Duodenal mucosa (tissue), 2 donors: ENCODE data around the gene DCXR.
A peak's percentile ranks its signal among the peaks of the same experiment; 100 is the strongest.

Experiments used
- H3K27ac ChIP-seq: one replicate; pipeline ENCODE4 v1.7.0; 2013; ENCODE audit warnings: low read depth, low read length
- H3K27me3 ChIP-seq, 2 donors: one replicate each; pipeline ENCODE4 v1.7.0; 2013; ENCODE audit warnings: low read length in 2 of 2, control low read depth in 1 of 2; ENCODE audit not compliant: insufficient read depth in 2 of 2, control insufficient read depth in 1 of 2
- H3K36me3 ChIP-seq, 2 donors: one replicate each; pipeline ENCODE4 v1.7.0; 2013; ENCODE audit warnings: low read length in 2 of 2, control low read depth in 1 of 2; ENCODE audit not compliant: insufficient read depth in 2 of 2, control insufficient read depth in 1 of 2
- H3K4me1 ChIP-seq, 2 donors: one replicate each; pipeline ENCODE4 v1.7.0; 2013; ENCODE audit warnings: low read length in 2 of 2, control low read depth in 1 of 2; ENCODE audit not compliant: insufficient read depth in 2 of 2, control insufficient read depth in 1 of 2
- H3K4me3 ChIP-seq, 2 donors: one replicate each; pipeline ENCODE4 v1.7.0; 2013; ENCODE audit warnings: low read length in 2 of 2, low read depth in 1 of 2
- H3K9ac ChIP-seq, 2 donors: one replicate each; pipeline ENCODE4 v1.7.0; 2013; ENCODE audit warnings: low read length in 2 of 2, low read depth in 1 of 2
- H3K9me3 ChIP-seq, 2 donors: one replicate each; pipeline ENCODE4 v1.7.0; 2013; ENCODE audit warnings: low read length in 2 of 2, control low read depth in 1 of 2; ENCODE audit not compliant: control insufficient read depth in 1 of 2

Gene DCXR

DNA sequence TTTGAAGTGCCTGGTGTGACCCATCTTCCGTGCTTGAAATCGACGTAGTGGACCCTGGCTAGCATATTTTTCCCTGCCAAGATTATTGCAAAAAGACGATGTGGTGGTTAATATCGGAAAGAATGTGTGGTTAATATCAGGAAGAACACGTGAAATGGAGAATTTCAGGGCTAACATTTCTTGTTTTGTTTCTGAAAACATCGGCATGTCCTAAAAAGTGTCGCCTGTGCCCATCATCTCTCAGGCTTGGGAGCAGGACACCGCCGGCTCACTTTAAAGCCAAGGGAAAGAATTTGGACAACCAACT lies 345 bp upstream of the DCXR start:
- Histone ChIP-seq H3K9ac (peak overlapping the region in 1 of 2 donors; percentile 20), H3K9me3 (no peaks in the 10 kb centered on the region), H3K4me3 (peak overlapping the region; percentile 59 to 72), H3K4me1 (peaks cover 7 to 16% of the 10 kb centered on the region in 2 donors), H3K27ac (peak overlapping the region; percentile 97), H3K27me3 (no peaks in the 10 kb centered on the region), H3K36me3 (peaks cover 0 to 7% of the 10 kb centered on the region in 2 donors)

DNA sequence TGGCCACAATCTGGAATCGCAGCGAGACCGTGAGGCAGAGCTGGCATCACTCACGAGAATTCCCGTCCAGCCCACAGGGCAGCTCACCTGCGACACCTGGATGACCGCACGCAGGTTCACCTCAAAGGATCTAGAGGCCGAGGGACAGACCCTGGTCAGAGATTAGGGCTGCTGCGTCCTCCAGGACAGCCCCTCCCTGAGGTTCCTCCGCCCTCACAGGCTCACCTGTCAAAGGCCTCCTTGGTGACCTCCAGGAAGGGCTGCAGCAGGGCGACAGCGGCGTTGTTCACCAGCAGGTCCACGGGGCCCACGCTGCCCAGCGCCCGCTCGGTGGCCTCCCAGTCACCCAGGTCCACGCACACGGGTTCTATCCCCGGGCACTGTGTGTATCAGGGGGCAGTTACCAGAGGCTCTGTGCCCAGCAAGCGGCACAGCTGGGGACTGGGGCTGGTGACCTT lies 834 bp downstream of the DCXR start:
- Histone ChIP-seq H3K27me3 (no peaks in the 10 kb centered on the region), H3K9me3 (no peaks in the 10 kb centered on the region), H3K36me3 (peaks cover 0 to 7% of the 10 kb centered on the region in 2 donors), H3K4me1 (peaks cover 7 to 20% of the 10 kb centered on the region in 2 donors), H3K27ac (peak overlapping the region; percentile 97), H3K4me3 (peak overlapping the region; percentile 72 to 79), H3K9ac (peak overlapping the region; percentile 79 to 84)

DNA sequence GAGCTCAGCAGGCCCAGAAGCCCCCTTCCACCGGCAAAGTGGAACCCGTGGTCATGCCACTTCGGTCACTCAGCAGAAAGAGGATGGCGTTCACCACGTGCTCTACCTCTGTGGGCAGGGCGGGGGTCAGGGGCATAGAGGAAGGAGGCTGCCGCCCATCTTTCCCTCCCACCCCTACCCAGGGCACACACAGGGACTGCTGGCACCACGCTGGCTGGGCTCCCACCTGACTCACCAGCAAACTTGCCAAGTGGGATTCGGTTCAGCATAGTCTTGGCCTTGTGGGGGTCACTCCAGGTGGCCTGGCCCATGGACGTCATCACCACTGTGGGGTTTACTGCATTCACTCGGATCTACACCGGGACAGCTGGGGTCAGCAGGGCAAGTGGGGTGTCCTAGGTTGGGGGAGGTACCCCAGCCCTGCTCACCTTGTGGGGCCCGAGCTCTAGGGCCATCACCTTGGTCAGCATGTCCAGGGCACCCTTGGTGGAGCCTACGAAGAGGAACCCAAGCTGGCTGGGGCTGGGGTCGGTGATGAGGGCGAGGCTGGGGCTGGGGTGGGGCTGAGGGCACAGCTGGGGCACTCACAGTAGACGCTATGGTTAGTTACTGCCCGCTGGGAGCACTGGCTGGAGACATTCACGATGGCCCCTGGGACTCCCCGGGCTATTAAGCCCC lies 1.4 kb downstream of the DCXR start:
- Histone ChIP-seq H3K36me3 (peaks cover 0 to 7% of the 10 kb centered on the region in 2 donors), H3K4me3 (peak overlapping the region; percentile 72 to 79), H3K4me1 (peaks cover 7 to 20% of the 10 kb centered on the region in 2 donors), H3K9me3 (no peaks in the 10 kb centered on the region), H3K27ac (no peak overlapping the region), H3K9ac (peak overlapping the region; percentile 79 to 84), H3K27me3 (no peaks in the 10 kb centered on the region)

DNA sequence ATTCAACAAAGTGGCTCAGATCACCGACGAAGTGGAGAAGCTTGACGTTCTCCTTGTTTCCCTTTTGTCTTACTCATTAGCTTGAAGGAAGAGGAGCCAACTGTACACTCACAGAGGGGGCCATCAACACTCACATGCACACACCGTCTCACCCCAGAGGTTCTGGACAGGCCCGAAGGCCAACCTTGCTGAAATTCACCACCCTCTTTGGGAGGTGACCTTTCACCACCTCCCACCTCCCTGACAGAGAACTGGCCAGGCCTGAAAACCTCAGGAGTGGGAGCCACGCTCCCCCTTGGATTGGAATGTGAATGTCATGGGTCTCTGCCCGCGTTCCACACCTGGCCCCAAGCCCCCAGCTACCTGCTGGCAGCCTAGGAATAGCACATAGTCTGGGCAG lies 2.0 kb downstream of the DCXR start:
- peaks cover 7 to 22% of the 10 kb centered on the region in 2 donors for H3K4me1 ChIP-seq
- H3K9me3 ChIP-seq = no peaks in the 10 kb centered on the region
- H3K36me3 ChIP-seq = peaks cover 0 to 7% of the 10 kb centered on the region in 2 donors
- no peak overlapping the region for H3K9ac ChIP-seq
- no peak overlapping the region for H3K4me3 ChIP-seq
- no peaks in the 10 kb centered on the region for H3K27me3 ChIP-seq
- H3K27ac ChIP-seq = no peak overlapping the region

DNA sequence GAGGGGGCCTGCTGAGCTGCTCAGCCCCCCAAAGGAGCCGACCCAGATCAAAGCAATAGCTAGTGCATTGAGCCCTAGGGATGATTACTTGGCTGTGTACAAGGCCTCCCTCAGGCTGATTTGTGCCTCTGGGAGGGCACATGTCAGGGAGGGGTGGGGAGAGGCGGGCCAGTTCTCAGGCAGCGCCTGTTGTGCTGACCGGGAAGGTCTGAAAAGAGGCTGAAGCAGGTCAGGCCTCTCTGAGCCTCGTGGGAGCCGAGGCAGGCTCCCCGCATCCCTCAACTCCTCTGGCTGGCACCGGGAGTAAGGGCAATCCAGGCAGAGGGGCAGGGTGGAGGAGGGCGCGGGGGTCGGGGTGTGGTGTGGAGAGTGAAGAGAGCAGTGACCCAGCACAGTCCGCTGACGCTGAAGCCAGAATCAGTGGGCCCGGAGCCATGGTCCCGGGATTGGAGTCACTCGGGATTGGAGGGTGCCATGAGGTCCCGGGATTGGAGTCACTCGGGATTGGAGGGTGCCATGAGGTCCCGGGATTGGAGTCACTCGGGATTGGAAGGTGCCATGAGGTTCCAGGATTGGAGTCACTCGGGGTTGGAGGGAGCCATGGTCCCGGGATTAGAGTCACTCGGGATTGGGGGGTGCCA lies 3.0 kb downstream of the DCXR start:
- H3K36me3 ChIP-seq = peaks cover 0 to 7% of the 10 kb centered on the region in 2 donors
- no peaks in the 10 kb centered on the region for H3K27me3 ChIP-seq
- H3K4me3 ChIP-seq = no peak overlapping the region
- H3K4me1 ChIP-seq = peaks cover 14 to 30% of the 10 kb centered on the region in 2 donors
- H3K9ac ChIP-seq = no peak overlapping the region
- H3K9me3 ChIP-seq = no peaks in the 10 kb centered on the region
- H3K27ac ChIP-seq = no peak overlapping the region

DNA sequence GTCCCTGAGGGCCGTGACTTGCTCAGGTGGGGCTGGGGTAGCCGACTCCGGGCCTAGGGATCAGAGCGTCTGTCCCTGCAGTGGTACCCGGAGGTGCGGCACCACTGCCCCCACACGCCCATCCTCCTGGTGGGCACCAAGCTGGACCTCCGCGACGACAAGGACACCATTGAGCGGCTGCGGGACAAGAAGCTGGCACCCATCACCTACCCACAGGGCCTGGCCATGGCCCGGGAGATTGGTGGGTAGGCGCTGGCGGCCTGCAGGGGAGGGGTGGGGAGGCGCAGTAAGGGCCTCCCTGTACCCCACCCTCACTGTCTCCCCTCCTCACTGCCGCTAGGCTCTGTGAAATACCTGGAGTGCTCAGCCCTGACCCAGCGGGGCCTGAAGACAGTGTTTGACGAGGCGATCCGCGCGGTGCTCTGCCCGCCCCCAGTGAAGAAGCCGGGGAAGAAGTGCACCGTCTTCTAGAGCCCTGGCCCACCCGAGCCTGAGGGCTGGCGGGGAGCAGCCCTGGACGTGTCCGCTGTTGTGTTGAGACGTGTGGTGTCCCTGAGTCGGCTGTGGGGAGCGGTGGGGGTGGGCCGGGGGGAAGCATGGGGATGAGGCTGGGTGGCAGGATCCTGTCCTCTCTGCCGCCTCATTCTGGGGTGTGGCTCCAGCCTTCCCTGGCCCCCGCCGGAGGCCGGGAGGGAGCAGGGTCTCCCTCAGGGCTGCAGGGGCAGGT lies 4.0 kb downstream of the DCXR start:
- Histone ChIP-seq H3K36me3 (peaks cover 0 to 7% of the 10 kb centered on the region in 2 donors), H3K4me3 (no peak overlapping the region), H3K9ac (no peak overlapping the region), H3K9me3 (no peaks in the 10 kb centered on the region), H3K27me3 (no peaks in the 10 kb centered on the region), H3K27ac (no peak overlapping the region), H3K4me1 (peaks cover 14 to 30% of the 10 kb centered on the region in 2 donors)

DNA sequence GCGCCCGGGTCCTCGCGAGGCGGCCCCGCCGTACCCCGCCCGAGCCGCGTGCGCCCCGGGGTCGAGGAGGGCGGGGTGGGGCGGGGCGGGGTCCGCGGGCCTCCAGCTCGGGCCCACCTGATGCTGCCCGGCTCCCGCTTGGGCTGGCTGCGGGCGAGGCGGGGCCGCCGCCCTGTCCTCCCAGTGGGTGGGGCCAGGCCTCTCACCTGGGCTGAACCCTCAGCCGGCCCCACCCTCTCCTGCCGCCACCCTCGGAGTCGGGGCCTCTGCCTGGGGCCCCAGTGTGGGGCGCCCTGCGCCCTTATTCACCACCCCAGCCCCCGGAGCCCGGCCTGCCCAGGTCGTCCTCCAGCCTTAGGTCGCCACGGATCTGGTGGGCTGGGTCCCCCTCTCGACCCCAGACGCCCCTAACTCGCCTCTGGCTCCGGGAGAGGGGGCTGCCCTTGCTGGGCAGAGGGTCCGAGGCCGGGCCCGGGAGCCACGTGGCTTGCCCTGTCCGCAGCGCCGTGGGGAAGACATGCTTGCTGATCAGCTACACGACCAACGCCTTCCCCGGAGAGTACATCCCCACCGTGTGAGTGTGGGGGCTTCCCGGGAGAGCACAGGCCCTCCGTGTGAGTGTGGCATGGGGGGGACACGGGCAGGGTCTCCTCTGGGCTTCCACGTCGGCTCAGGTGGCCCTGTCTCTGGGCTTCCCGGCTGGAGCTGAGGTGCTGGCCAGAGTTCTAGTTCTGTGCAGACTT lies 5.4 kb downstream of the DCXR start:
- Histone ChIP-seq H3K27me3 (no peaks in the 10 kb centered on the region), H3K9me3 (no peaks in the 10 kb centered on the region), H3K4me3 (peak overlapping the region in 1 of 2 donors; percentile 22), H3K27ac (no peak overlapping the region), H3K4me1 (peaks cover 14 to 24% of the 10 kb centered on the region in 2 donors), H3K36me3 (peaks cover 0 to 7% of the 10 kb centered on the region in 2 donors), H3K9ac (no peak overlapping the region)

DNA sequence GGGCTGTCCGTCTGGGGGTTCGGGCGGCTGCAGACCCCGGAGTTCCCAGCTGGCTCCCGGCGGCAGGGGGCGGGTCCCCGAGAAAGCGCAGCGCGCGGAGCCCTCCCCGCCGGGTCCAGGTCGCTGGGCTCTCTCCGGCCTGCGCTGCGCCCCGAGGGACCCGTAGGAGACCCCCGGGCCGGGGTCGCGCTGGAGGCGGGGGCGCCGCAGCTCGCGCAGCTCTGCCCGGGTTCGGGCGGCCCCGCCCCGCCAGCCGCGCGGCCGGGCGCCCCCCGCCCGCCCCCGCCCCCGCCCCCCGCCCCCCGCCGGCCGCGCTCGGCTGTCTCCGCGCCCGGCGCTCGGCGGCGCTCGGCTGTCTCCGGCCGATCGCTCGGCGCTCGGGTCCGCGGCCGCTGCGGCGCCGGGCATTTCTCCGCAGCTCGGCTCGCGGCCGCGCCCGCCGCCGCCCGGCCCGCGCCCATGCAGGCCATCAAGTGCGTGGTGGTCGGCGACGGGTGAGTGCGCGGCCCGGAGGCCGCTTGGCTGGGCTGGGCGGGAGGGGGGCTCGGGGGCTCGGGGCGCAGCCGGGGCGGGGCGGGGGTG lies 6.1 kb downstream of the DCXR start, which contains the start of gene RAC3:
Gene RAC3, plus strand, starts transcription at position 376 of the 582 bp plus-strand sequence. Its CDS starts 84 bp downstream, at position 460.
- Histone ChIP-seq H3K27me3 (no peaks in the 10 kb centered on the region), H3K27ac (no peak within 1 kb of the TSS), H3K9ac (peak within 1 kb of the TSS in 1 of 2 donors; percentile 57)

DNA sequence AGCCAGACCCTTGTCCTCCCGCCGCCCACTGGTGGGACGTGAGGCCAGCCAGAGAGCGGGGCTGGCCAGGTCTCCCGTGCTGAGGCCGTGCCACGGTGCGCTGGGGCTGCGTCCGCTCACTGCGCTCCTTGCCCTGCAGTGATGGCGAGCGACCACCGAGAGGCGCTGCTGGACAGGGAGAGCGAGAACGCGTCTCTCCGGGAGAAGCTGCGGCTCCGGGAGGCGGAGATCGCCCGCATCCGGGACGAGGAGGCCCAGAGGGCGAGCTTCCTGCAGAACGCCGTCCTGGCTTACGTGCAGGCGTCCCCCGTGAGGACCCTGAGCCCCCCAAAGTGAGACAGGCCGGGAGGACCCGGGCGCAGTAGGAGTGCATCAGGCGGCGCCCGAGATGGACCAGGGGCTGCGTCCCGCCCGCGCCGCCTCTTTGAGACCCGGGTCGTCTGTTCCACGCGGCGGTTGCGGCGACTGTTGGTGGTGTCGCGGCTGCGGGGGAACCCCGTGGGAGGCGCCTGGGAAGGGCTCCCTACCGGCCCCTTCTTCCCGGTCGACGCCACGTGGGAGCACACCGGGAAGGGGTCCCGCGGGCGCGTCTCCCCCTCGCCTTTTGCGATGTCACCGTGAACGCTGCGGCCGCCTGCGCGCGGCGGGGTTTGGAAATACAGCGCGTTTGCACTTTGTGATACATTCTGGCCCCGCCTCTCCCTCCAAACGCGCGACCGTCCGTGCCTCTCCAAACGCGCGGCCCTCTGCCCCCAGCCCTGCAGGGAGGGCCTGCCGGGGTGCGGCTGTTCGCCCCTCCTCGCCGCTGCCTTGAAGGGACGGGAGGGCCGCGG lies 6.8 kb downstream of the DCXR start:
- no peak overlapping the region for H3K27ac ChIP-seq
- H3K9ac ChIP-seq = peak overlapping the region in 1 of 2 donors; percentile 57
- peak overlapping the region; percentile 55 to 73 for H3K4me3 ChIP-seq
- H3K9me3 ChIP-seq = no peaks in the 10 kb centered on the region
- H3K27me3 ChIP-seq = no peaks in the 10 kb centered on the region
- peaks cover 8 to 13% of the 10 kb centered on the region in 2 donors for H3K4me1 ChIP-seq
- H3K36me3 ChIP-seq = peaks cover 0 to 4% of the 10 kb centered on the region in 2 donors

More for the DNA sequence above, 6.1 kb downstream of the DCXR start, which contains the start of gene RAC3:
- Histone ChIP-seq H3K36me3 (peaks cover 0 to 7% of the 10 kb centered on the region in 2 donors), H3K4me3 (peak within 1 kb of the TSS; percentile 55 to 73), H3K9me3 (no peaks in the 10 kb centered on the region), H3K4me1 (peaks cover 10 to 18% of the 10 kb centered on the region in 2 donors)
